ENCODE measurements around the gene MCOLN2.

MCOLN2 gene

GRCh38 chr1:84890566-84890965 lies 106.3 kb downstream of the MCOLN2 start:
- DNase-seq, result no peak

- no peak for DNase-seq
Measured at GRCh38 chr1:84889437-84889836, 107.5 kb downstream of the MCOLN2 start.

GRCh38 chr1:84888753-84889152 lies 108.2 kb downstream of the MCOLN2 start:
- DNase-seq, result no peak

- no peak for DNase-seq
Measured at GRCh38 chr1:84887261-84887934, 109.5 kb downstream of the MCOLN2 start.

- no peak for DNase-seq
Measured at GRCh38 chr1:84885469-84885868, 111.4 kb downstream of the MCOLN2 start.

GRCh38 chr1:84884671-84885389 lies 112.1 kb downstream of the MCOLN2 start:
- no peak for DNase-seq

- no peak for DNase-seq
Measured at GRCh38 chr1:84883286-84883685, 113.6 kb downstream of the MCOLN2 start.

GRCh38 chr1:84877592-84877991 lies 119.3 kb downstream of the MCOLN2 start:
- no peak for DNase-seq

- DNase-seq, result no peak
Measured at GRCh38 chr1:84876353-84876752, 120.6 kb downstream of the MCOLN2 start.
